Osteoblast (primary cell): Measurements from ENCODE around the gene PLCG2. TPM values are rescaled to one million over a fixed set of nuclear protein-coding genes. Genes with fewer than 3 reads are reported as not detected.
A peak's percentile ranks its signal among the peaks of the same experiment; 100 is the strongest.

Source experiments
- DNase-seq: peaks from one replicate; pipeline ENCODE4 v3.0.0; 2011; ENCODE audit warnings: low spot score, mixed read lengths; ENCODE audit not compliant: insufficient read length; ENCODE audit errors: missing footprints
- H2AFZ ChIP-seq: 2 replicates; pipeline ENCODE4 v1.6.0; 2011; ENCODE audit warnings: mild to moderate bottlenecking, low read length
- H3K27ac ChIP-seq: 2 replicates; pipeline ENCODE4 v1.5.1; 2011; ENCODE audit warnings: mild to moderate bottlenecking, low read depth, low read length, moderate library complexity
- H3K27me3 ChIP-seq: 2 replicates; pipeline ENCODE4 v1.6.0; 2012; ENCODE audit warnings: mild to moderate bottlenecking, control low read depth, inconsistent platforms, low read length, moderate library complexity; ENCODE audit not compliant: insufficient read depth
- H3K36me3 ChIP-seq: 2 replicates; pipeline ENCODE4 v1.5.1; 2011; ENCODE audit warnings: mild to moderate bottlenecking, low read length, control low read depth, moderate library complexity; ENCODE audit not compliant: insufficient read depth
- H3K4me1 ChIP-seq: 2 replicates; pipeline ENCODE4 v1.5.1; 2011; ENCODE audit warnings: mild to moderate bottlenecking, low read length, control low read depth, moderate library complexity; ENCODE audit not compliant: insufficient read depth
- H3K4me2 ChIP-seq: 2 replicates; pipeline ENCODE4 v1.6.0; 2011; ENCODE audit warnings: mild to moderate bottlenecking, low read length; ENCODE audit not compliant: insufficient read depth
- H3K4me3 ChIP-seq: fragments of 200-600 bp; sonication (generic); 3 replicates; pipeline ENCODE4 v1.5.1; 2012; ENCODE audit warnings: mild to moderate bottlenecking, low read length, inconsistent platforms; ENCODE audit not compliant: insufficient read depth
- H3K79me2 ChIP-seq: 2 replicates; pipeline ENCODE4 v1.6.0; 2012; ENCODE audit warnings: mild to moderate bottlenecking, low read length, control low read depth, inconsistent platforms; ENCODE audit not compliant: insufficient read depth
- H3K9me3 ChIP-seq: 2 replicates; pipeline ENCODE4 v1.5.1; 2011; ENCODE audit warnings: low read depth, low read length, control low read depth
- H4K20me1 ChIP-seq: 2 replicates; pipeline ENCODE4 v1.6.0; 2012; ENCODE audit warnings: mild to moderate bottlenecking, low read length, control low read depth; ENCODE audit not compliant: insufficient read depth
- total RNA-seq: library from RNA; depleted of rRNA; stranded (reverse); fragments of >200 nt; gene quantifications from 2 replicates; pipeline ENCODE4 v1.2.3, GENCODE V29; 2012
- TF ChIP-seq, protein P1 (sequence below): IDR thresholded peaks from 2 replicates; pipeline ENCODE4 v1.5.1; 2011; ENCODE audit warnings: mild to moderate bottlenecking, low read depth, low read length, moderate library complexity; ENCODE audit errors: extremely low read depth

The PLCG2 gene
- total RNA-seq, 1 donor, result 1.1 TPM

- Histone ChIP-seq H3K36me3 (no peaks in the 10 kb centered on the region), H3K27ac (no peak overlapping the region), H4K20me1 (no peaks in the 10 kb centered on the region), H3K79me2 (no peaks in the 10 kb centered on the region), H2AFZ (peak overlapping the region; percentile 91), H3K4me1 (no peaks in the 10 kb centered on the region), H3K4me2 (peak overlapping the region; percentile 68), H3K9me3 (no peaks in the 10 kb centered on the region), H3K27me3 (peaks cover 8% of the 10 kb centered on the region), H3K4me3 (peak overlapping the region; percentile 66)
- TF ChIP-seq, protein P1, sequence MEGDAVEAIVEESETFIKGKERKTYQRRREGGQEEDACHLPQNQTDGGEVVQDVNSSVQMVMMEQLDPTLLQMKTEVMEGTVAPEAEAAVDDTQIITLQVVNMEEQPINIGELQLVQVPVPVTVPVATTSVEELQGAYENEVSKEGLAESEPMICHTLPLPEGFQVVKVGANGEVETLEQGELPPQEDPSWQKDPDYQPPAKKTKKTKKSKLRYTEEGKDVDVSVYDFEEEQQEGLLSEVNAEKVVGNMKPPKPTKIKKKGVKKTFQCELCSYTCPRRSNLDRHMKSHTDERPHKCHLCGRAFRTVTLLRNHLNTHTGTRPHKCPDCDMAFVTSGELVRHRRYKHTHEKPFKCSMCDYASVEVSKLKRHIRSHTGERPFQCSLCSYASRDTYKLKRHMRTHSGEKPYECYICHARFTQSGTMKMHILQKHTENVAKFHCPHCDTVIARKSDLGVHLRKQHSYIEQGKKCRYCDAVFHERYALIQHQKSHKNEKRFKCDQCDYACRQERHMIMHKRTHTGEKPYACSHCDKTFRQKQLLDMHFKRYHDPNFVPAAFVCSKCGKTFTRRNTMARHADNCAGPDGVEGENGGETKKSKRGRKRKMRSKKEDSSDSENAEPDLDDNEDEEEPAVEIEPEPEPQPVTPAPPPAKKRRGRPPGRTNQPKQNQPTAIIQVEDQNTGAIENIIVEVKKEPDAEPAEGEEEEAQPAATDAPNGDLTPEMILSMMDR, result no peak
- DNase-seq, result no peak
These were observed 231.6 kb downstream of the PLCG2 start for GRCh38 chr16:82010649-82011048.

GRCh38 chr16:82011199-82011641, 232.1 kb downstream of the PLCG2 start, which contains the start of gene SDR42E1:
SDR42E1 (minus strand) TSS chr16:82011470; CDS start chr16:82000858, 10,612 bp downstream.
- Histone ChIP-seq H3K27ac (no peak within 1 kb of the TSS), H3K36me3 (no peaks in the 10 kb centered on the region), H3K4me2 (peak within 1 kb of the TSS; percentile 68), H3K27me3 (peaks cover 8% of the 10 kb centered on the region), H3K4me1 (no peaks in the 10 kb centered on the region), H2AFZ (peak within 1 kb of the TSS; percentile 91), H3K9me3 (no peaks in the 10 kb centered on the region), H4K20me1 (no peaks in the 10 kb centered on the region), H3K79me2 (no peaks in the 10 kb centered on the region), H3K4me3 (peak within 1 kb of the TSS; percentile 66)
- DNase-seq, result peak; percentile 62
- TF ChIP-seq, protein P1, result no peak

Other genes starting within 250 kb of the PLCG2 start
- gene SDR42E1, start 232.2 kb downstream of the PLCG2 start, total RNA-seq, result 0.29 and 1.4 TPM in 2 replicates